ENCODE measurements around the gene PEAR1. TPM values are rescaled to one million over a fixed set of nuclear protein-coding genes. Genes with fewer than 3 reads are reported as not detected.

Gene PEAR1
- total and polyA plus RNA-seq, 2 donors (not counting 1 experiment from before 2014, with no cell fraction given): 0.03 TPM; not detected in 1

- DNase-seq (no peak), ATAC-seq (ENCODE audit: low read depth) (no peak)
- Histone ChIP-seq H3K27ac (ENCODE audit: low read length in 2 of 2) (no peak overlapping the region), H3K79me2 (ENCODE audit: control insufficient read depth, insufficient read depth, low read length) (no peaks in the 10 kb centered on the region), H2AFZ (ENCODE audit: insufficient read depth, low read depth, low read length, poor library complexity, severe bottlenecking) (no peak overlapping the region), H3K4me2 (replicated peaks; ENCODE audit: low read depth, low read length, poor library complexity, severe bottlenecking) (no peak overlapping the region), H3K27me3 (replicated peaks in 1 of 4; ENCODE audit: control extremely low read depth in 1 of 4, control insufficient read depth in 3 of 4, insufficient read depth in 4 of 4, low read length in 3 of 4) (peaks cover 0 to 33% (median 0%) of the 10 kb centered on the region in 4 experiments), H3K9me3 (ENCODE audit: control extremely low read depth in 1 of 3, control insufficient read depth in 2 of 3, insufficient read depth in 1 of 3, low read length in 2 of 3) (peaks cover 0 to 8% (median 0%) of the 10 kb centered on the region in 3 donors), H3K36me3 (replicated peaks in 1 of 2; ENCODE audit: control extremely low read depth in 1 of 2, control insufficient read depth in 1 of 2, extremely low read depth in 1 of 2, insufficient read depth in 2 of 2, low read length in 1 of 2) (no peaks in the 10 kb centered on the region), H3K9ac (ENCODE audit: low read length) (no peak overlapping the region), H3K4me3 (ENCODE audit: control extremely low read depth in 1 of 5, extremely low read depth in 1 of 5, insufficient read depth in 1 of 5, low read depth in 2 of 5, low read length in 4 of 5) (no peak overlapping the region), H3K4me1 (ENCODE audit: control insufficient read depth in 2 of 2, insufficient read depth in 2 of 2, low read length in 2 of 2) (no peaks in the 10 kb centered on the region), H4K20me1 (ENCODE audit: control insufficient read depth, insufficient read depth, low read length, poor library complexity, severe bottlenecking) (no peaks in the 10 kb centered on the region)
- Mint-ChIP-seq H3K4me3 (no peak overlapping the region), H3K4me1 (peaks cover 2% of the 10 kb centered on the region), H3K27ac (no peak overlapping the region), H3K9me3 (ENCODE audit: insufficient read depth) (no peaks in the 10 kb centered on the region), H3K27me3 (peaks cover 41% of the 10 kb centered on the region)
- CTCF ChIA-PET: interaction anchor here (1.3 to 1.7 kb wide), 2 partner anchors 9 to 213 kb away, joined by 3 to 4 read pairs; no protein-coding TSS in a partner anchor
- 91% methylated on average over 21 of the region's 23 CpGs for WGBS (ENCODE audit: insufficient coverage)
- intact Hi-C loops (cut with micrococcal nuclease): no loop called here
- POLR2A ChIA-PET: no interaction called here
- TF ChIP-seq CTCF (IDR thresholded peaks at IDR 0.05): no peak
- no peak for TF ChIP-seq EZH2 (IDR thresholded peaks at IDR 0.05; ENCODE audit: borderline replicate concordance, insufficient read depth, low read depth, low read length, poor library complexity, severe bottlenecking)
These were observed 8.7 kb downstream of the PEAR1 start for GRCh38 chr1:156901966-156902915.

Data from B cell (primary cell).